Testis (tissue), 2 donors: ENCODE results near the gene ERMN.

Experiments
- POLR2A ChIP-seq: fragments of 450-650 bp; IDR thresholded peaks from one replicate; pipeline ENCODE4 v1.6.1; 2017; ENCODE audit warnings: antibody characterized with exemption, mild to moderate bottlenecking, moderate library complexity
- TF ChIP-seq, protein P1 (sequence below), 3 experiments: fragments of 450-650 bp in 2 of 3; fragments of 200-600 bp in 1 of 3; sonication (generic) in 1 of 3; IDR thresholded peaks; one replicate each; pipeline ENCODE4 v1.5.1; 2016 to 2019; ENCODE audit warnings: antibody characterized with exemption in 3 of 3, mild to moderate bottlenecking in 2 of 3, moderate library complexity in 1 of 3

DNA sequence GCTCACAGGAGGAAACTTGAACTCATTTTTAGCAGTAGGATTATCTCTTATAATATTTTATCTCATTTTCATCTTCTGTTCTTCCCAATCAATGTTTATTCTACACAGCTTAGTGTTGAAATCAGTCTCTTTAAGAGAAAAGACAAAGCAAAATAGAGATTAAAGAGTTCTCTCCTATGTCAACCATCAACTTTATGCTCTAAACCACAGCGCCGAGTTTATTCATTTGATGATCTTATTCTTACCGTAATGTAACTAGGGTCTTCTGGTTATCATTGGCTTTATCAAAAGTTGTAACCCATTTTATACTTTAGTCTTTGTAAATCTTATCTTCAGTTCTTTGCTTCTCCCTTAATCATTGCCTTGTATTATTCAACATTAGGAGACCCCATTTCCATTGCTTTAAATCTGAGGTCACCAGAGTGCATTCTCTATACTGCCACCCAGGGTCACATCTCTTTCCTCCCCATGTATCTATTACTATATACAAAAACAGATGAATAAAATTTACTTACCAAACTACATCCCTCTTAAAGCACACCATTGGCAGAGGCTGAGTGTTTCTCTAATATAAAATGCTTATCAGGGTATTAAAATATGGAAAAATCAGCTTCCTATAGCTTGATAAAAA lies 22.8 kb upstream of the ERMN start:
- TF ChIP-seq POLR2A, result no peak
- TF ChIP-seq, protein P1, sequence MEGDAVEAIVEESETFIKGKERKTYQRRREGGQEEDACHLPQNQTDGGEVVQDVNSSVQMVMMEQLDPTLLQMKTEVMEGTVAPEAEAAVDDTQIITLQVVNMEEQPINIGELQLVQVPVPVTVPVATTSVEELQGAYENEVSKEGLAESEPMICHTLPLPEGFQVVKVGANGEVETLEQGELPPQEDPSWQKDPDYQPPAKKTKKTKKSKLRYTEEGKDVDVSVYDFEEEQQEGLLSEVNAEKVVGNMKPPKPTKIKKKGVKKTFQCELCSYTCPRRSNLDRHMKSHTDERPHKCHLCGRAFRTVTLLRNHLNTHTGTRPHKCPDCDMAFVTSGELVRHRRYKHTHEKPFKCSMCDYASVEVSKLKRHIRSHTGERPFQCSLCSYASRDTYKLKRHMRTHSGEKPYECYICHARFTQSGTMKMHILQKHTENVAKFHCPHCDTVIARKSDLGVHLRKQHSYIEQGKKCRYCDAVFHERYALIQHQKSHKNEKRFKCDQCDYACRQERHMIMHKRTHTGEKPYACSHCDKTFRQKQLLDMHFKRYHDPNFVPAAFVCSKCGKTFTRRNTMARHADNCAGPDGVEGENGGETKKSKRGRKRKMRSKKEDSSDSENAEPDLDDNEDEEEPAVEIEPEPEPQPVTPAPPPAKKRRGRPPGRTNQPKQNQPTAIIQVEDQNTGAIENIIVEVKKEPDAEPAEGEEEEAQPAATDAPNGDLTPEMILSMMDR (IDR thresholded peaks at IDR 0.05), result no peak
